ENCODE data around the gene CARD10. TPM values are rescaled to one million over a fixed set of nuclear protein-coding genes. Genes with fewer than 3 reads are reported as not detected.
A peak's percentile ranks its signal among the peaks of the same experiment; 100 is the strongest.

Gene CARD10, protein sequence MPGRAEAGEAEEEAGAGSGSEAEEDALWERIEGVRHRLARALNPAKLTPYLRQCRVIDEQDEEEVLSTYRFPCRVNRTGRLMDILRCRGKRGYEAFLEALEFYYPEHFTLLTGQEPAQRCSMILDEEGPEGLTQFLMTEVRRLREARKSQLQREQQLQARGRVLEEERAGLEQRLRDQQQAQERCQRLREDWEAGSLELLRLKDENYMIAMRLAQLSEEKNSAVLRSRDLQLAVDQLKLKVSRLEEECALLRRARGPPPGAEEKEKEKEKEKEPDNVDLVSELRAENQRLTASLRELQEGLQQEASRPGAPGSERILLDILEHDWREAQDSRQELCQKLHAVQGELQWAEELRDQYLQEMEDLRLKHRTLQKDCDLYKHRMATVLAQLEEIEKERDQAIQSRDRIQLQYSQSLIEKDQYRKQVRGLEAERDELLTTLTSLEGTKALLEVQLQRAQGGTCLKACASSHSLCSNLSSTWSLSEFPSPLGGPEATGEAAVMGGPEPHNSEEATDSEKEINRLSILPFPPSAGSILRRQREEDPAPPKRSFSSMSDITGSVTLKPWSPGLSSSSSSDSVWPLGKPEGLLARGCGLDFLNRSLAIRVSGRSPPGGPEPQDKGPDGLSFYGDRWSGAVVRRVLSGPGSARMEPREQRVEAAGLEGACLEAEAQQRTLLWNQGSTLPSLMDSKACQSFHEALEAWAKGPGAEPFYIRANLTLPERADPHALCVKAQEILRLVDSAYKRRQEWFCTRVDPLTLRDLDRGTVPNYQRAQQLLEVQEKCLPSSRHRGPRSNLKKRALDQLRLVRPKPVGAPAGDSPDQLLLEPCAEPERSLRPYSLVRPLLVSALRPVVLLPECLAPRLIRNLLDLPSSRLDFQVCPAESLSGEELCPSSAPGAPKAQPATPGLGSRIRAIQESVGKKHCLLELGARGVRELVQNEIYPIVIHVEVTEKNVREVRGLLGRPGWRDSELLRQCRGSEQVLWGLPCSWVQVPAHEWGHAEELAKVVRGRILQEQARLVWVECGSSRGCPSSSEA
- 0.09 TPM in 1 of 2 replicates, not detected in the other for total RNA-seq

DNA sequence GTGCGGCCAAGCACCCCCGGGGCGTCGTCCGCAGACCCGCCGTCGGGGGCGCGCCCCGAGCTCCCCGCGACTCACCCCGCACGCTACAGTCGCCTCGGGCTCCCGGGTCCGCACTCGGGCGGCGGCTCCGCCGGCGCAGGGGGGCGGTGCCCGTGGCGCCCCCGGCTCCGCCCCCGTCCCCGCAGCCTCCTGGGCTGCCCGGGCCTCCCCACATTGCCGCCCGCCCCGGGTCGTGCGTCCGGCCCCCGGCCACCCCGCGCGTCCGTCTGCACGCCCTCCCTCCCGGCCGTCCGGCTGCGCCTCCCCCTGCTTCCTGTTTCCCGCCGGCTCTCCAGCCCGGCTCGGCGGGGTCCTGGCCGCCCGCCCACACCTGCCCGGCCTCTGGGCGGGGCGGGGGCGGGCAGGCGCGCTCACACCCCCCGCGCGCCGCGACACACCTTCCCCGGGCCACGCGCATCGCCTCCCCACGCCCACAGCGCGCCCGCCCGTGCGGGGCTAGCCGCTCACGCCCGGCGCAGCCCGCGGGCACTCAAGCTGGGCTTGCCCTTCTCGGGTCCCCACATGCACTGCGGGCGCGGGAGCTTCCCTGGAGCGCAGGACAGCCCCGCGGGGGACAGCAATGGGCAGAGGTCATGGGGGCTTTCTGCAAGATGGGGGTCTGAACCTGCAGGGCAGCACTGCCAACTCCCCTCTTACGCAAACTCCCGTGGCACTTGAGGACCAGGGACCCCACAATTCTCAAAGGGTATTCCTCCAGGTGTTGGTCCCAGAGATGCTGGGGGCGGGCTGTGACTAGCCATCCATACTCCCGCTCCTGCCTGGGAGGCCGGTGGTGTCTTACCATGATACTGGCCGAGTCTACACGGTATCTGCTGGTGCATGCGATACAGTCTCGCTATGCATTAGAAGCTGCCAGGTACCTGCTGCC is at the start of gene CARD10:
CARD10 (minus strand) TSS at position 148 of the 928 bp plus-strand sequence. CDS start 215 bp downstream, outside the sequence.
- peaks cover 4% of the 10 kb centered on the region for H3K4me1 Mint-ChIP-seq (ENCODE audit: low read depth)
- intact Hi-C loops (cut with micrococcal nuclease): no loop called here
- peak within 1 kb of the TSS; percentile 53 for H3K4me3 Mint-ChIP-seq (ENCODE audit: low read depth)
- DNase-seq (ENCODE audit: low spot score): no peak
- H3K27ac Mint-ChIP-seq: no peak within 1 kb of the TSS
- H3K27me3 Mint-ChIP-seq (ENCODE audit: low read depth): peaks cover 59% of the 10 kb centered on the region
- no peaks in the 10 kb centered on the region for H3K36me3 Mint-ChIP-seq (ENCODE audit: low read depth)
- H3K9me3 Mint-ChIP-seq: no peaks in the 10 kb centered on the region

DNA sequence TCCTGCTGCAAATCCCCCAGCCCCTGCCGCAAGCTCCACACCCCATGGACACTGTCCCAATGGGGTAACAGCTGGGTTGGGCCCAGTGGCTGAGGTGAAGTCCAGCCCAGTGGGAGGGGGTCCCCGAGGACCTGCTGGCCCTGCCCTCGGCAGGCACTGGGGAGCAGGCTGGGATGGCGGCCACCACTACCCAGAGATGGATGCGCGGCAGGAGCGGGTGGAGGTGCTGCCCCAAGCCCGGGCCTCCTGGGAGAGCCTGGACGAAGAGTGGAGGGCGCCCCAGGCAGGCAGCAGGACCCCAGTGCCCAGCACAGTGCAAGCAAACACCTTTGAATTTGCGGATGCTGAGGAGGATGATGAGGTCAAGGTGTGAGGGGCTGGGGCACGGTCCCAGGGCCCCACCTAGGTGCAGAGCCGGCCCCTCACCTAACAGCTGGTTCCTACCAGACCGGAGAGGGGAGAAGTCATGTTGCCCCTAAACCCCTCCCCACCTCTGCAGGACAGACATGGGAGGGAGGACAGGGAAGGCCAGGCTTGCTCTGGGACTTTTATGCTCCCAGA is 49.3 kb upstream of the CARD10 start:
- H3K4me3 Mint-ChIP-seq (ENCODE audit: low read depth): no peak overlapping the region
- H3K4me1 Mint-ChIP-seq (ENCODE audit: low read depth): peaks cover 14% of the 10 kb centered on the region
- H3K27ac Mint-ChIP-seq: no peak overlapping the region
- no peaks in the 10 kb centered on the region for H3K9me3 Mint-ChIP-seq
- intact Hi-C loops (cut with micrococcal nuclease): no loop called here
- no peaks in the 10 kb centered on the region for H3K36me3 Mint-ChIP-seq (ENCODE audit: low read depth)
- no peak for DNase-seq (ENCODE audit: low spot score)
- peaks cover 17% of the 10 kb centered on the region for H3K27me3 Mint-ChIP-seq (ENCODE audit: low read depth)

DNA sequence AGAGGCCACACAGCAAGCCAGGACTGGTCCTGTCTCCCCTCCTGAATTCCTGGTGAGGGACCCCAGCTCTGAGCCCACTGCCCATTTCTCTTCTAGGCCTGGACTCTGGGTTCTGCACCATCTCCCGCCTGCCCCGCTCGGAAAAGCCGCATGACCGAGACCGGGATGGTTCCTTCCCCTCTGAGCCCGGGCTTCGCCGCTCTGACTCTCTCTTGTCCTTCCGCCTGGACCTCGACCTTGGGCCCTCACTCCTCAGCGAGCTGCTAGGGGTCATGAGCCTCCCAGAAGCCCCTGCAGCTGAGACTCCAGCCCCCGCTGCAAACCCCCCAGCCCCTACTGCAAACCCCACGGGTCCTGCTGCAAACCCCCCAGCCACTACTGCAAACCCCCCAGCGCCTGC is 48.8 kb upstream of the CARD10 start:
- no peaks in the 10 kb centered on the region for H3K9me3 Mint-ChIP-seq
- no peak for DNase-seq (ENCODE audit: low spot score)
- peaks cover 14% of the 10 kb centered on the region for H3K4me1 Mint-ChIP-seq (ENCODE audit: low read depth)
- intact Hi-C loops (cut with micrococcal nuclease): no loop called here
- H3K27me3 Mint-ChIP-seq (ENCODE audit: low read depth): peaks cover 19% of the 10 kb centered on the region
- no peak overlapping the region for H3K27ac Mint-ChIP-seq
- no peak overlapping the region for H3K4me3 Mint-ChIP-seq (ENCODE audit: low read depth)
- H3K36me3 Mint-ChIP-seq (ENCODE audit: low read depth): no peaks in the 10 kb centered on the region

DNA sequence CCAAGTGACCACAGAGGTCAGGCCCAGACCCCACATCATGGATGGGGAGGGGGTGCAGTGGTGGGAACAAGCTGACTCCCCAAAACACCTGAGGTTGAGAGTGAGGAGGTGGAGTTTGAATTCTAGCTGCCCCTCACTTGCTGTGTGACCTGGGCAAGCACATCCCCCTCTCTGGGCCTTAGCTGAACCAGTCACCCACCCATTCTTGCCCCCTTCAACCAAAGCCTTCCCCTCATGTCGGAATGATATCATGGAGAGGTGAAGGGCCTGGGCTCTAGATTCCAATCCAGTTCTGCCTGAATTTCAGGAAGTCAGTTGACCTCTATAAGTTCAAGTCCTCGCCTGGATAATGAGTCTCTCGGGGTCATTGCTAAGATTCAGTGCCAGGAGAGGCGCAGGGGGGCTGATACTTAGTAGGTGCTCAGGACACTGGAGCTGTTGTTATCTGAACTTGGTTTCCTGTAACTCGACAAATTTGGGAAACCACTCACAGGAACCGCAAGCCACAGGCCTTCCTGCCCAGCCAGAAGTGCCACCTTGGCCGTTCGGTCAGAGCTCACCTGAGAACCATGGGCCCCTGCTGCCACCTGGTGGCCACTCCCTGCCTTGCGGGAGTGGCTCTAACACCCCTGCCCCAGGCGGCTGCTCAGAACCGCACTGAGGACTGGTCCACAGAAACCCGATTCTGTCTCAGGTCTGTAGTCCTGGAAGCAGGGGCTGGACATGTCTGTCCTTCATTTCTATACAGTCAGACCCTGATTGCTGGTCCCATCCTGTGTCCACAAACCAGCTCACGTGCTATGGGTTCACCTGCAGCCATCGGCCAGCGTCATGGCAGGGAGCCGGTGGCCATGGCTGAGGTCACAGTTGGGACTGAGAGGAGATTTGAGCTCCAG is 47.9 kb upstream of the CARD10 start:
- H3K4me1 Mint-ChIP-seq (ENCODE audit: low read depth): peaks cover 14% of the 10 kb centered on the region

DNA sequence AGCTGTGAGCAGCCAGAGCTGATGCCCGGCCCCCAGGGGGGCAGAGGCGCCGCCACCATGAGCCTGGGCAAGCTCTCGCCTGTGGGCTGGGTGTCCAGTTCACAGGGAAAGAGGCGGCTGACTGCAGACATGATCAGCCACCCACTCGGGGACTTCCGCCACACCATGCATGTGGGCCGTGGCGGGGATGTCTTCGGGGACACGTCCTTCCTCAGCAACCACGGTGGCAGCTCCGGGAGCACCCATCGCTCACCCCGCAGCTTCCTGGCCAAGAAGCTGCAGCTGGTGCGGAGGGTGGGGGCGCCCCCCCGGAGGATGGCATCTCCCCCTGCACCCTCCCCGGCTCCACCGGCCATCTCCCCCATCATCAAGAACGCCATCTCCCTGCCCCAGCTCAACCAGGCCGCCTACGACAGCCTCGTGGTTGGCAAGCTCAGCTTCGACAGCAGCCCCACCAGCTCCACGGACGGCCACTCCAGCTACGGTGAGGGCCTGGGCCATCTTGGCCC is 47.2 kb upstream of the CARD10 start:
- Mint-ChIP-seq H3K27ac (no peak overlapping the region), H3K4me1 (ENCODE audit: low read depth) (peaks cover 20% of the 10 kb centered on the region), H3K27me3 (ENCODE audit: low read depth) (peaks cover 29% of the 10 kb centered on the region), H3K9me3 (no peaks in the 10 kb centered on the region), H3K4me3 (ENCODE audit: low read depth) (no peak overlapping the region), H3K36me3 (ENCODE audit: low read depth) (no peaks in the 10 kb centered on the region)
- intact Hi-C loops (cut with micrococcal nuclease): no loop called here
- DNase-seq (ENCODE audit: low spot score): no peak

More for the DNA sequence above, 47.9 kb upstream of the CARD10 start:
- peak; percentile 87 for DNase-seq (ENCODE audit: low spot score)
- peaks cover 25% of the 10 kb centered on the region for H3K27me3 Mint-ChIP-seq (ENCODE audit: low read depth)
- H3K9me3 Mint-ChIP-seq: no peaks in the 10 kb centered on the region
- intact Hi-C loops (cut with micrococcal nuclease): loop anchor here (1.0 kb wide), 2 partner anchors 22 to 29 kb away; no protein-coding TSS in a partner anchor
- H3K36me3 Mint-ChIP-seq (ENCODE audit: low read depth): no peaks in the 10 kb centered on the region
- H3K4me3 Mint-ChIP-seq (ENCODE audit: low read depth): no peak overlapping the region
- H3K27ac Mint-ChIP-seq: peak overlapping the region; percentile 61

DNA sequence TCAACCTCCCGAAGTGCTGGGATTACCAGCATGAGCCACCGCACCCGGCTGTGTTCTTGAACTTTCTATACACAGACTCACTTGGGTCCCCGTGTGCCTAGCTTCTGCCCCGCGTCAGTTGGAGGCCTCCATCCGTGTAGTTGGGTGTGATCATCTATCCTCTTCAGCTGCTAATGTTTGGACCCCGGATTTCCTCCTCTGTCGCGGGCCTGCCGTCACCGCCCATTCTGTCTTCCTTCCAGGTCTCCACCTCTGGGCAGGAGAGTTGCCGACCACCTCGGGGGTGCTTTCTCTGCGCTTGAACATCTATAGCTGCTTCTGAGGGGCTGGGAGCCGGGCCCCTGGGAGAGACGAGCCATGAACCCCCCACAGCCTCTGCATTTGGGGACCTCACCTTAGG is 46.6 kb upstream of the CARD10 start:
- intact Hi-C loops (cut with micrococcal nuclease): no loop called here
- Mint-ChIP-seq H3K36me3 (ENCODE audit: low read depth) (no peaks in the 10 kb centered on the region), H3K4me1 (ENCODE audit: low read depth) (peaks cover 21% of the 10 kb centered on the region), H3K4me3 (ENCODE audit: low read depth) (no peak overlapping the region), H3K9me3 (no peaks in the 10 kb centered on the region), H3K27ac (no peak overlapping the region), H3K27me3 (ENCODE audit: low read depth) (peaks cover 31% of the 10 kb centered on the region)
- DNase-seq (ENCODE audit: low spot score): no peak

DNA sequence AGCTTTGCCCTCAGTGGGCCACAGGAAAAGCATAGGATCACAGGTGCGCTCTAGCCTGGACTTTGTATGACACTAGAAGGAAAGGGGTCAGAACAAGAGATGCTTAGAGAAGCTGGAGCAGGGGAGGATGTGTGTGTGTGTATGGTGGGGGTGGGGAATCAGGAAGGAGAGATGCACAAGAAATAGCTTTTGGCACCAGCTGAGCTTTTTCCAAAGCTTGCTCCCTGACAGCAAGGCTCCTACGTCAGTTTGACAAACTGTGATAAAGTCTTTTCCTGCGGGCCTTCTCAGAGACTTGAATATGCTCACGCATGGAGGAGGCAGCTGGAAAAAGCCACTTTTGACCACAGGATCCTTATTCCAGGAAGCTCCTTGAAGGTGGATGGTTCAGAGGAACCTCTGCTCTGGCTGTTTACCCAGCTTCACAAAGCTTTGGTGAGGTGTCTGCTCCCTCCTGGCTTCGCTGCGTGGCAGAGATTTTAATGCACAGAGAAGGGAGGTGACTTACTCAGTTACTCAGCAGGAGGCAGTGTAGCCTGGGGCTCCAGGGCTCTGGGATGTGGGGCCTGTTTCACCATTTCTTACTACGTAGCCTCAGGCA is 45.0 kb upstream of the CARD10 start:
- Mint-ChIP-seq H3K36me3 (ENCODE audit: low read depth) (no peaks in the 10 kb centered on the region), H3K27ac (no peak overlapping the region), H3K27me3 (ENCODE audit: low read depth) (peaks cover 37% of the 10 kb centered on the region), H3K4me3 (ENCODE audit: low read depth) (no peak overlapping the region), H3K4me1 (ENCODE audit: low read depth) (peaks cover 21% of the 10 kb centered on the region), H3K9me3 (no peaks in the 10 kb centered on the region)
- no peak for DNase-seq (ENCODE audit: low spot score)
- intact Hi-C loops (cut with micrococcal nuclease): no loop called here

DNA sequence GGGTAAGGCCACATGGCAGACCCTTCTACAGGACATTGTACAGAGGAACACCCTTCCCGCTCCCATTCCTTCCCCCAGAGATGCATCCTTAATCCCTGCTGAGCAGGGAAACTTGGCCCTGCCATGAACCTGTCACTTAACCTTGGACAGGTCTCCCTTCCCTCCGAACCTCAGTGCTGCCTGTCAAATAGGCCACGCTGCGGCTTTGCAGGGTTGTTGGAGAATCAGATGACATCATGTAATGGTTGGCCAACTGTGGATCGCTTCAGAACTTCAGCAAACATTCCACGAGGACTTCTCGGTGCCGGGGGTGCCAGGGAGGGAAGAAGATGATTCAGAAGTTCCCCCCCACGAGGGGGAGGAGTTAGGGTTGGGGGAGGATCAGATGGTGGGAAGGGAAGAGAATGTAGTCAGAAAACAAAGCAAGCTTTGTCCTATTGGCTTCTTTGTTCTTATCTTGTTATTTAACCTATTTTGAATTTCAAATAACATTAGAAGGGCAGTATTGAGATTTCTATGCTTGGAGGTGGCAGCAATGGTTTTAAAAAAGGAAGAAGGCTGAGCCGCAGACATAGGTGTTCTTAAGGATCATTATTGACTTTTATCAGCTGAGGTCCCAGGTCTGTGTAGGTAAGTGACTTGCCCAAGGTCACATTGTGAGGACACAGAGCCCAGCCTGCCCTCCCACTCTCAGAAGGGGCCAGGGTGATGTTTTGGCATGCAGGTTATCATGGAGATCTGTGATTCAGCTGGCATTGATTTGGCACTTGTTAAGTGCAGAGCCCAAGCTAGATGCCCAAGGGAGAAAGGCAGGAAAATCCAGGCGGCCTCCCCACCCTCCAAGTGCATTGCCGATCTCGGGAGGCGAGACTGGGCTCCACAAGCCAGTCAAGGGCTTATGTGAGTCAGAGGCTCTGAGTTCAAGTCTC is 44.2 kb upstream of the CARD10 start:
- Mint-ChIP-seq H3K27me3 (ENCODE audit: low read depth) (peaks cover 45% of the 10 kb centered on the region), H3K27ac (no peak overlapping the region)
- intact Hi-C loops (cut with micrococcal nuclease): no loop called here

DNA sequence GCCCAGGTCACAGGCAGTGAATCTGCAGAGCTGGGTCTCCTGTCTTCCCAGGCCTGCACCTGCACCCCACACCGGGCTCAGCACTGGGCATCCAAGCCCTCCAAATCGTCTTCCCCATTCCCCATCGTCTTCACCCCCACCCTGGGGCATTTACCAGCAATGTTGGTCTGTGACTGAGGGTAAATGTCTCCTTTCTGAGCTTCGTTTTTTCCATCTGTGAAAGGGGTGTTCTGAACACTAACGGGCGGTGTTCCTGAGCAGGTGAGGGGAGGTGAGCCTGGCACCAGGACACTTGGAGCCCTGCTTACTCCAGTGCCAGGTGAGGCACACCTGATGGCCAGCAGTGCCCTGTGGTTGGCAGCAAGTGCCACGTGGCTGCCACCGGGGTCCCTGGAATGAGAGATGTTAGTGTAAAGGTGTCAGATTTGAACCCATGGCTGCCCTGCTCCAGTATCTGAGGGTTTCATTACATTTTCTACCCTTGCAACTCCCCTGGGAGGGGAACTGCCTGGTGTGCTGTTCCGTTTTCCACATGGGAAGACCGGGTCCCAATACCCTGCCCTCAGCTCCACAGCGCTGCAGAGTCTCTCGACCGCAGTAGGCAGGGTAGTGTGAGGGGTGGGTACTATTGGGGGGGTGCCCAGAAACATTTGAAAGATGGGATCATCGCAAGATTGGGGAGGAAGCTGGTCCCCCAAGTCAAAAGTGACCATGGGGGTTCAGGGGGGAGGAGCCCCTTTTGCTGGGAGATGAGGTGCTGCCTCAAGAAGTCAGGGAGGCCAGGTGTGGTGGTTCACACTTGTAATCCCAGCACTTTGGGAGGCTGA is 43.0 kb upstream of the CARD10 start:
- Mint-ChIP-seq H3K4me3 (ENCODE audit: low read depth) (peak overlapping the region; percentile 23), H3K36me3 (ENCODE audit: low read depth) (no peaks in the 10 kb centered on the region), H3K4me1 (ENCODE audit: low read depth) (peaks cover 16% of the 10 kb centered on the region), H3K9me3 (no peaks in the 10 kb centered on the region), H3K27ac (no peak overlapping the region), H3K27me3 (ENCODE audit: low read depth) (peaks cover 53% of the 10 kb centered on the region)
- DNase-seq (ENCODE audit: low spot score): no peak
- intact Hi-C loops (cut with micrococcal nuclease): no loop called here

More for the DNA sequence above, 44.2 kb upstream of the CARD10 start:
- peaks cover 21% of the 10 kb centered on the region for H3K4me1 Mint-ChIP-seq (ENCODE audit: low read depth)
- no peaks in the 10 kb centered on the region for H3K9me3 Mint-ChIP-seq
- no peak overlapping the region for H3K4me3 Mint-ChIP-seq (ENCODE audit: low read depth)
- H3K36me3 Mint-ChIP-seq (ENCODE audit: low read depth): no peaks in the 10 kb centered on the region
- DNase-seq (ENCODE audit: low spot score): no peak
